Mucosa of descending colon (tissue), 3 donors: ENCODE results near the gene RNASE11. TPM values are rescaled to one million over a fixed set of nuclear protein-coding genes. Genes with fewer than 3 reads are reported as not detected.
"Not testable (repeated sequence)": the region's sequence is repeated elsewhere in the genome, so short reads cannot be mapped to it uniquely, and the experiment has no call there.

Experiments used
- ATAC-seq: fragments of 200-7000 bp; cut with Tn5 transposase; one replicate; pipeline ENCODE4 v1.9.1; 2020; ENCODE audit warnings: mild to moderate bottlenecking, moderate library complexity
- DNase-seq, 3 donors: peaks; one replicate each; pipeline ENCODE4 v3.0.0-alpha.2; 2020
- H3K36me3 ChIP-seq: fragments of 200-600 bp; one replicate; pipeline ENCODE4 v1.8.0; 2021; ENCODE audit warnings: low read depth, mild to moderate bottlenecking
- H3K4me1 ChIP-seq: fragments of 200-600 bp; one replicate; pipeline ENCODE4 v1.8.0; 2021; ENCODE audit warnings: low read depth, mild to moderate bottlenecking
- H3K4me3 ChIP-seq: fragments of 200-600 bp; one replicate; pipeline ENCODE4 v1.8.0; 2021; ENCODE audit warnings: mild to moderate bottlenecking
- H3K9me3 ChIP-seq: fragments of 200-600 bp; one replicate; pipeline ENCODE4 v1.8.0; 2021; ENCODE audit warnings: mild to moderate bottlenecking
- intact Hi-C, 2 donors: fragments of 100-400 bp; cut with DNase I in 1 of 2; cut with micrococcal nuclease in 1 of 2; formaldehyde crosslinking; loops; one replicate each; pipeline versions ENCODE4 v1.11.0 to v1.11.1; 2022; cut with DNase I, micrococcal nuclease
- total RNA-seq, 3 donors: library from RNA; stranded (reverse); fragmentation: NEBNext Ultra II Directional in 2 of 3; extraction: Animal tissue kit (Norgen Biotek cat#: 25700) in 2 of 3; gene quantifications; one replicate each; pipeline versions ENCODE4 v1.2.1 to v1.2.4, GENCODE V29; 2021 to 2023
- TF ChIP-seq, protein P1 (sequence below): fragments of 200-600 bp; IDR thresholded peaks from one replicate; pipeline ENCODE4 v1.8.0; 2022; ENCODE audit warnings: antibody characterized with exemption, mild to moderate bottlenecking
- donor health status: DM: no; HTN: no; CAD: no; lungs with moderate emphysema.
- donor health status: DM: no; HTN: no; CAD: no.
- donor health status: DM: no; HTN: yes; CAD: no.

RNASE11 gene
- total RNA-seq, 3 donors from 2014 or later: not detected

DNA sequence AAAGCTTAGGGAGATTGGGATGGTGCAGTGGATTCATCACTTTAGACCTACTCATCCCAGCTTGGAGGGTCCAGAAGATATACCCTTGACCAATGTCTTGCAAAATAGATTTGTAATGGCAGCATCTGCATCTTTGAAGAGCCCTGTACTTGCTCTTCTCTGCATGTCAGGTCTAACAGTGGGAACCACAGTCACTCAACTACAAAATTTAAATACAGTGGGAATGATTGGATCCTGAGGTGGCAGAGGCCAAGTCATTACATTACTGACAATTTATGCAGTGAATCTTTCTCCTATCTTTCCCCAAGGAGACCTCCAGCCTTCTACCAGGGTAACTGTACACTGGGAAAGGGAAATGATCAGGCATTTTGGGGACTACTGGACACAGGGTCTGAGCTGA, 18.7 kb downstream of the RNASE11 start:
- Histone ChIP-seq H3K9me3 (peaks cover 8% of the 10 kb centered on the region), H3K4me1 (no peaks in the 10 kb centered on the region), H3K36me3 (no peaks in the 10 kb centered on the region), H3K4me3 (no peak overlapping the region)
- ATAC-seq (no peak), DNase-seq (no peak)
- TF ChIP-seq, protein P1, sequence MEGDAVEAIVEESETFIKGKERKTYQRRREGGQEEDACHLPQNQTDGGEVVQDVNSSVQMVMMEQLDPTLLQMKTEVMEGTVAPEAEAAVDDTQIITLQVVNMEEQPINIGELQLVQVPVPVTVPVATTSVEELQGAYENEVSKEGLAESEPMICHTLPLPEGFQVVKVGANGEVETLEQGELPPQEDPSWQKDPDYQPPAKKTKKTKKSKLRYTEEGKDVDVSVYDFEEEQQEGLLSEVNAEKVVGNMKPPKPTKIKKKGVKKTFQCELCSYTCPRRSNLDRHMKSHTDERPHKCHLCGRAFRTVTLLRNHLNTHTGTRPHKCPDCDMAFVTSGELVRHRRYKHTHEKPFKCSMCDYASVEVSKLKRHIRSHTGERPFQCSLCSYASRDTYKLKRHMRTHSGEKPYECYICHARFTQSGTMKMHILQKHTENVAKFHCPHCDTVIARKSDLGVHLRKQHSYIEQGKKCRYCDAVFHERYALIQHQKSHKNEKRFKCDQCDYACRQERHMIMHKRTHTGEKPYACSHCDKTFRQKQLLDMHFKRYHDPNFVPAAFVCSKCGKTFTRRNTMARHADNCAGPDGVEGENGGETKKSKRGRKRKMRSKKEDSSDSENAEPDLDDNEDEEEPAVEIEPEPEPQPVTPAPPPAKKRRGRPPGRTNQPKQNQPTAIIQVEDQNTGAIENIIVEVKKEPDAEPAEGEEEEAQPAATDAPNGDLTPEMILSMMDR: no peak
- intact Hi-C loops: no loop called here

DNA sequence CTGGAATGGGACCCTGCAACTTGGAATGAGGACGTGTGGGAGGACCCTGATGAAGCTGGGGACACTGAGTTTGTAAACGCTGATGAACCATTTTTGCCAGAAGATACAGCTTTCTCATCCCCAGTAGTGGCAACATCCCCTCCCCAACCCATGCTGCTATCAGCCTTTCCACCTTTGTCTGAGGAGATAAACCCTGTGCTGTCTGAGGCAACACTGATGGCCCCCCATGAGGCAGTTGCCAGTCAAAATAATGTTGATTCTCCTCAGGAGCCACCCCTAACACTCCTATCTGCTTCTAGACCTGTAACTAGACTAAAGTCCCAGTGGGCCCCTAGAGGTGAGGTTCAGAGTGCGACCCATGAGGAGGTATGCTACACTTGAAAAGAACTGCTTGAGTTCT, 19.4 kb downstream of the RNASE11 start:
- DNase-seq (no peak), ATAC-seq (no peak)
- H3K36me3 ChIP-seq: no peaks in the 10 kb centered on the region
- intact Hi-C loops: no loop called here
- no peak overlapping the region for H3K4me3 ChIP-seq
- peaks cover 8% of the 10 kb centered on the region for H3K9me3 ChIP-seq
- no peaks in the 10 kb centered on the region for H3K4me1 ChIP-seq
- TF ChIP-seq, protein P1: no peak

DNA sequence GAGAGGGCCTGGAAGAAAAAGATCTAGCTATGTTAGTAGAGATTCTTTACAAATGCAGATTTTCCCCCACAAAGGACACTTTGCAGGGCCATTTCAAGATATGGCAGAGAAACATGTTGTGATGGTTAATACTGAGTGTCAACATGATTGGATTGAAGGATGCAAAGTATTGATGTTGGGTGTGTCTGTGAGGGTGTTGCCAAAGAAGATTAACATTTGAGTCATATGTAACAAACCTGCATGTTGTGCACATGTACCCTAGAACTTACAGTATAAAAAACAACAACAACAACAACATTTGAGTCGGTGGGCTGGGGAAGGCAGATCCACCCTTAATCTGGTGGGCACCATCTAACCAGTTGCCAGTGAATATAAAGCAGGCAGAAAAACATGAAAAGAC, 20.6 kb downstream of the RNASE11 start:
- ATAC-seq, H3K36me3 ChIP-seq, DNase-seq, H3K9me3 ChIP-seq, H3K4me3 ChIP-seq, intact Hi-C loops, H3K4me1 ChIP-seq: not testable (repeated sequence)

DNA sequence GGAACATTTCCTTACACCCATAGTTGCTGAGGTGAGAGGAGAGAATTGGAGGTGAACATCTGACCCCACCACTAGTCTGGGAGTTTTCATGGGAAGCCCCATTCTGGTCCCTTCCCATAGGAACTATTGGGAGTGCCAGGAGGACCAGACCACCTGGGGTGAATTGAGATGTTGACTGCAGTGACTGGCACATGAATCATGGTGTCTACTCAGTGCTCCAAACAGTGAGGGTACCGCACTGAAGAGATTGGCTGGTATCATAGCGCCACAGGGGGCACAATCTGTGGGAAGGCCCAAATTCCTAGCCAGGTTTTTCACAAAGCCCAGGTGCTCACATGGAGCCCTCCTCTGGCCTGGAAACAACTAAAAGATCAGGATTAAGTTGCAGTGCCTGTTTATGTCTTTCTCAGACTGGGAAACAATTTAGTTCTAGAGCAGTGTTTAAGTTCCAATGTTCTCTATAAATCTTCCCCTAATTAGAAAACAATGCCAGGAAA, 23.3 kb downstream of the RNASE11 start:
- no peaks in the 10 kb centered on the region for H3K4me1 ChIP-seq
- no peaks in the 10 kb centered on the region for H3K36me3 ChIP-seq
- TF ChIP-seq, protein P1: no peak
- ATAC-seq (no peak), DNase-seq (no peak)
- no peak overlapping the region for H3K4me3 ChIP-seq
- peaks cover 8% of the 10 kb centered on the region for H3K9me3 ChIP-seq
- intact Hi-C loops: no loop called here

DNA sequence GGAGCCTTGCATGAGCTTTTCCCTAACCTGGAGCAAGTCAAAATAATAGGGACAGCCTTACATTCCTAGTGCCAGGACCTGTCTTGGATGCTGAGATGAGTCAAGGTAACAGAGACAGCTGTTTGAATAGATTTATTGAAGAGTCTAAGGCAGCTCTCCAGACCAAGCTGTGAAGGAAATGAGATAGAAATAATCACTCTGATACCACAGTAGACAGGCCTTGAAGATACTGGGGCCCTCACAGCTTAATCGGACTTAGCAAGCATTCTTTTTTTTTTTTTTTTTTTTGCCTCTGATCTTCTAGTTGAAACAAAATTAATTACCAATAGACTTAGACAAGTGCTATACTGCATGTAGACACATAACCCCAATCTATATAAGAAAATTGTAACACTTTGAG, 23.8 kb downstream of the RNASE11 start:
- Histone ChIP-seq H3K4me3 (no peak overlapping the region), H3K9me3 (peaks cover 5% of the 10 kb centered on the region), H3K36me3 (no peaks in the 10 kb centered on the region), H3K4me1 (no peaks in the 10 kb centered on the region)
- DNase-seq: no peak
- intact Hi-C loops: no loop called here
- TF ChIP-seq, protein P1: no peak
- no peak for ATAC-seq

DNA sequence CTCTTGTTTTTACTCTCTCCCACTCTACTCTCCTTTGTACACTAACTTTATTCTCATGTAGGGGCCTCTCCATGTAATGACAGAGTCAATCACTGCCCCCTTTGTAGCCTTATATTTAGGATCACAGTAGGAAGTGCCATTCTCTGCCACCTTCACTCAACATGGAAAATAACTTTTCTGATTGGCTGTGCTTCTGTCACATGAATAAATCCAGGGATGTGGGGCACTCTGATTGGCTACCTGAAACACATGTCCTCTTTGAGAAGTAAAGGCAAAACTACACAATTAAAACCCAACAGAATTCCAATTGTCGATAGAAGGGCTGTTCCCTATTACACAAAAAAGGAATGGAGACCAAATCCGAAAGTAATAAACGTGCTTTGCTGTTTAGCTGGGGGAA, 26.8 kb downstream of the RNASE11 start, which contains the start of gene RNASE9:
TSS of gene RNASE9 (minus strand) at position 87 of the 400 bp plus-strand sequence.
- H3K9me3 ChIP-seq: no peaks in the 10 kb centered on the region
- DNase-seq (no peak), ATAC-seq (no peak)
- H3K36me3 ChIP-seq: no peaks in the 10 kb centered on the region
- TF ChIP-seq, protein P1: no peak
- H3K4me3 ChIP-seq: no peak within 1 kb of the TSS
- H3K4me1 ChIP-seq: no peaks in the 10 kb centered on the region
- intact Hi-C loops: no loop called here
